ENCODE data around the gene OR5D16. TPM values are rescaled to one million over a fixed set of nuclear protein-coding genes. Genes with fewer than 3 reads are reported as not detected.
"Not testable (repeated sequence)": the region's sequence is repeated elsewhere in the genome, so short reads cannot be mapped to it uniquely, and the experiment has no call there.

The OR5D16 gene
- total RNA-seq, 5 donors from 2014 or later (not counting 1 experiment from before 2014, with no cell fraction given), result not detected

GRCh38 chr11:55826919-55827318 is 11.6 kb upstream of the OR5D16 start, which contains the start of gene OR5L2:
Gene OR5L2, plus strand, starts transcription at chr11:55827219. Its CDS starts 0 bp downstream, at chr11:55827219.
- H3K36me3 Mint-ChIP-seq, result no peaks in the 10 kb centered on the region
- H3K36me3 ChIP-seq (ENCODE audit: control insufficient read depth in 2 of 2, extremely low read depth in 1 of 2, insufficient read depth in 1 of 2, low read length in 1 of 2), result no peaks in the 10 kb centered on the region
- DNase-seq, result no peak
- H3K27ac ChIP-seq (ENCODE audit: low read length), result no peak within 1 kb of the TSS
- H3K9me3 ChIP-seq, result peaks cover 3% of the 10 kb centered on the region
- CTCF ChIA-PET, result no interaction called here
- no peaks in the 10 kb centered on the region for H3K4me1 Mint-ChIP-seq
- POLR2A ChIA-PET, result no interaction called here
- no peak within 1 kb of the TSS for H3K4me3 ChIP-seq (ENCODE audit: control insufficient read depth in 1 of 2, extremely low read depth in 1 of 2, low read length in 1 of 2)
- no peak within 1 kb of the TSS for H3K4me3 Mint-ChIP-seq
- H3K4me1 ChIP-seq (ENCODE audit: control insufficient read depth in 1 of 2, extremely low read depth in 1 of 2, insufficient read depth in 2 of 2, low read length in 2 of 2), result no peaks in the 10 kb centered on the region
- H3K27me3 ChIP-seq (replicated peaks in 1 of 2; ENCODE audit: control insufficient read depth in 2 of 2, extremely low read depth in 1 of 2, insufficient read depth in 2 of 2, low read length in 1 of 2), result no peaks in the 10 kb centered on the region
- H3K27me3 Mint-ChIP-seq, result no peaks in the 10 kb centered on the region
- peaks cover 13 to 29% (median 16%) of the 10 kb centered on the region in 3 donors for H3K9me3 Mint-ChIP-seq
- ATAC-seq (replicated peaks in 1 of 4), result no peak
- no peak within 1 kb of the TSS for H3K27ac Mint-ChIP-seq

GRCh38 chr11:55847453-55847852 is 8.9 kb downstream of the OR5D16 start:
- H3K27ac ChIP-seq (ENCODE audit: low read length), result no peak overlapping the region
- Mint-ChIP-seq H3K9me3 (peaks cover 4 to 20% (median 15%) of the 10 kb centered on the region in 3 donors), H3K27me3 (no peaks in the 10 kb centered on the region), H3K4me3 (no peak overlapping the region), H3K27ac (no peak overlapping the region), H3K4me1 (no peaks in the 10 kb centered on the region), H3K36me3 (no peaks in the 10 kb centered on the region)
- ChIA-PET CTCF (no interaction called here), POLR2A (no interaction called here)
- H3K4me1 ChIP-seq (ENCODE audit: control insufficient read depth in 1 of 2, extremely low read depth in 1 of 2, insufficient read depth in 2 of 2, low read length in 2 of 2), result no peaks in the 10 kb centered on the region
- 60% methylated on average over 1 of the region's 2 CpGs for WGBS (ENCODE audit: insufficient coverage)
- no peaks in the 10 kb centered on the region for H3K27me3 ChIP-seq (replicated peaks in 1 of 2; ENCODE audit: control insufficient read depth in 2 of 2, extremely low read depth in 1 of 2, insufficient read depth in 2 of 2, low read length in 1 of 2)
- no peaks in the 10 kb centered on the region for H3K9me3 ChIP-seq
- DNase-seq (no peak), ATAC-seq (replicated peaks in 1 of 4) (no peak)
- H3K36me3 ChIP-seq (ENCODE audit: control insufficient read depth in 2 of 2, extremely low read depth in 1 of 2, insufficient read depth in 1 of 2, low read length in 1 of 2), result no peaks in the 10 kb centered on the region
- H3K4me3 ChIP-seq (ENCODE audit: control insufficient read depth in 1 of 2, extremely low read depth in 1 of 2, low read length in 1 of 2), result no peak overlapping the region

- peaks cover 4 to 22% (median 20%) of the 10 kb centered on the region in 3 donors for H3K9me3 Mint-ChIP-seq
- H3K4me1 Mint-ChIP-seq, result no peaks in the 10 kb centered on the region
- ChIA-PET CTCF (no interaction called here), POLR2A (no interaction called here)
- no peaks in the 10 kb centered on the region for H3K27me3 Mint-ChIP-seq
- Histone ChIP-seq H3K4me1 (ENCODE audit: control insufficient read depth in 1 of 2, extremely low read depth in 1 of 2, insufficient read depth in 2 of 2, low read length in 2 of 2) (no peaks in the 10 kb centered on the region), H3K4me3 (ENCODE audit: control insufficient read depth in 1 of 2, extremely low read depth in 1 of 2, low read length in 1 of 2) (no peak overlapping the region), H3K36me3 (ENCODE audit: control insufficient read depth in 2 of 2, extremely low read depth in 1 of 2, insufficient read depth in 1 of 2, low read length in 1 of 2) (no peaks in the 10 kb centered on the region), H3K9me3 (no peaks in the 10 kb centered on the region), H3K27me3 (replicated peaks in 1 of 2; ENCODE audit: control insufficient read depth in 2 of 2, extremely low read depth in 1 of 2, insufficient read depth in 2 of 2, low read length in 1 of 2) (no peaks in the 10 kb centered on the region), H3K27ac (ENCODE audit: low read length) (no peak overlapping the region)
- H3K4me3 Mint-ChIP-seq, result no peak overlapping the region
- no peak for ATAC-seq (replicated peaks in 1 of 4)
- H3K36me3 Mint-ChIP-seq, result no peaks in the 10 kb centered on the region
- no peak for DNase-seq
- no peak overlapping the region for H3K27ac Mint-ChIP-seq
Observed at GRCh38 chr11:55849037-55849436, 10.5 kb downstream of the OR5D16 start.

- H3K4me1 ChIP-seq (ENCODE audit: control insufficient read depth in 1 of 2, extremely low read depth in 1 of 2, insufficient read depth in 2 of 2, low read length in 2 of 2), result no peaks in the 10 kb centered on the region
- no peak overlapping the region for H3K27ac Mint-ChIP-seq
- H3K4me1 Mint-ChIP-seq, result no peaks in the 10 kb centered on the region
- no peaks in the 10 kb centered on the region for H3K27me3 ChIP-seq (replicated peaks in 1 of 2; ENCODE audit: control insufficient read depth in 2 of 2, extremely low read depth in 1 of 2, insufficient read depth in 2 of 2, low read length in 1 of 2)
- WGBS (ENCODE audit: insufficient coverage), result no CpG with 5 or more reads among the region's 1 CpG
- no peak overlapping the region for H3K27ac ChIP-seq (ENCODE audit: low read length)
- ATAC-seq (replicated peaks in 1 of 4) (no peak), DNase-seq (no peak)
- H3K9me3 Mint-ChIP-seq, result peaks cover 0 to 13% (median 12%) of the 10 kb centered on the region in 3 donors
- no peaks in the 10 kb centered on the region for H3K27me3 Mint-ChIP-seq
- H3K4me3 ChIP-seq (ENCODE audit: control insufficient read depth in 1 of 2, extremely low read depth in 1 of 2, low read length in 1 of 2), result no peak overlapping the region
- POLR2A ChIA-PET, result no interaction called here
- H3K36me3 ChIP-seq (ENCODE audit: control insufficient read depth in 2 of 2, extremely low read depth in 1 of 2, insufficient read depth in 1 of 2, low read length in 1 of 2), result no peaks in the 10 kb centered on the region
- CTCF ChIA-PET, result no interaction called here
- H3K36me3 Mint-ChIP-seq, result no peaks in the 10 kb centered on the region
- H3K4me3 Mint-ChIP-seq, result no peak overlapping the region
- H3K9me3 ChIP-seq, result no peaks in the 10 kb centered on the region
Observed at GRCh38 chr11:55852141-55852540, 13.6 kb downstream of the OR5D16 start.

GRCh38 chr11:55854704-55855103 is 16.2 kb downstream of the OR5D16 start:
- Histone ChIP-seq H3K36me3 (ENCODE audit: control insufficient read depth in 2 of 2, extremely low read depth in 1 of 2, insufficient read depth in 1 of 2, low read length in 1 of 2) (no peaks in the 10 kb centered on the region), H3K9me3 (no peaks in the 10 kb centered on the region), H3K27me3 (replicated peaks in 1 of 2; ENCODE audit: control insufficient read depth in 2 of 2, extremely low read depth in 1 of 2, insufficient read depth in 2 of 2, low read length in 1 of 2) (no peaks in the 10 kb centered on the region), H3K4me1 (ENCODE audit: control insufficient read depth in 1 of 2, extremely low read depth in 1 of 2, insufficient read depth in 2 of 2, low read length in 2 of 2) (no peaks in the 10 kb centered on the region), H3K27ac (ENCODE audit: low read length) (no peak overlapping the region), H3K4me3 (ENCODE audit: control insufficient read depth in 1 of 2, extremely low read depth in 1 of 2, low read length in 1 of 2) (no peak overlapping the region)
- Mint-ChIP-seq H3K9me3 (peaks cover 4 to 20% (median 18%) of the 10 kb centered on the region in 3 donors), H3K36me3 (no peaks in the 10 kb centered on the region), H3K27me3 (no peaks in the 10 kb centered on the region), H3K27ac (no peak overlapping the region), H3K4me1 (no peaks in the 10 kb centered on the region), H3K4me3 (no peak overlapping the region)
- WGBS (ENCODE audit: insufficient coverage), result no CpG with 5 or more reads among the region's 1 CpG
- DNase-seq, result no peak
- ChIA-PET POLR2A (no interaction called here), CTCF (no interaction called here)
- no peak for ATAC-seq (replicated peaks in 1 of 4)

GRCh38 chr11:55867354-55867753 is 28.8 kb downstream of the OR5D16 start:
- H3K4me1 Mint-ChIP-seq; H3K27ac Mint-ChIP-seq; DNase-seq; H3K27me3 ChIP-seq (replicated peaks in 1 of 2; ENCODE audit: control insufficient read depth in 2 of 2, extremely low read depth in 1 of 2, insufficient read depth in 2 of 2, low read length in 1 of 2); POLR2A ChIA-PET; H3K4me3 ChIP-seq (ENCODE audit: control insufficient read depth in 1 of 2, extremely low read depth in 1 of 2, low read length in 1 of 2); H3K9me3 ChIP-seq; CTCF ChIA-PET; H3K36me3 Mint-ChIP-seq; H3K27me3 Mint-ChIP-seq; ATAC-seq (replicated peaks in 1 of 4); H3K36me3 ChIP-seq (ENCODE audit: control insufficient read depth in 2 of 2, extremely low read depth in 1 of 2, insufficient read depth in 1 of 2, low read length in 1 of 2); H3K27ac ChIP-seq (ENCODE audit: low read length); H3K4me1 ChIP-seq (ENCODE audit: control insufficient read depth in 1 of 2, extremely low read depth in 1 of 2, insufficient read depth in 2 of 2, low read length in 2 of 2); H3K4me3 Mint-ChIP-seq: not testable (repeated sequence)
- peaks cover 10 to 19% (median 10%) of the 10 kb centered on the region in 3 donors for H3K9me3 Mint-ChIP-seq
- WGBS (ENCODE audit: insufficient coverage), result 71% methylated on average over 1 of the region's 4 CpGs

- H3K4me1 ChIP-seq (ENCODE audit: control insufficient read depth in 1 of 2, extremely low read depth in 1 of 2, insufficient read depth in 2 of 2, low read length in 2 of 2); H3K4me3 Mint-ChIP-seq; CTCF ChIA-PET; H3K9me3 Mint-ChIP-seq; POLR2A ChIA-PET; H3K36me3 ChIP-seq (ENCODE audit: control insufficient read depth in 2 of 2, extremely low read depth in 1 of 2, insufficient read depth in 1 of 2, low read length in 1 of 2); H3K4me3 ChIP-seq (ENCODE audit: control insufficient read depth in 1 of 2, extremely low read depth in 1 of 2, low read length in 1 of 2); H3K27ac ChIP-seq (ENCODE audit: low read length); H3K27ac Mint-ChIP-seq; DNase-seq; H3K27me3 Mint-ChIP-seq; ATAC-seq (replicated peaks in 1 of 4); H3K27me3 ChIP-seq (replicated peaks in 1 of 2; ENCODE audit: control insufficient read depth in 2 of 2, extremely low read depth in 1 of 2, insufficient read depth in 2 of 2, low read length in 1 of 2); H3K36me3 Mint-ChIP-seq; H3K9me3 ChIP-seq; H3K4me1 Mint-ChIP-seq: not testable (repeated sequence)
- WGBS (ENCODE audit: insufficient coverage), result 29% methylated on average over 32 of the region's 33 CpGs
Observed at GRCh38 chr11:55872731-55873130, 34.2 kb downstream of the OR5D16 start.
